Stomach smooth muscle (tissue), 2 donors: ENCODE results near the gene KIF4B.
"Not testable (repeated sequence)": the region's sequence is repeated elsewhere in the genome, so short reads cannot be mapped to it uniquely, and the experiment has no call there.

Source experiments
- H3K27ac ChIP-seq: one replicate; pipeline ENCODE4 v1.7.0; 2013; ENCODE audit warnings: mild to moderate bottlenecking, low read length, inconsistent platforms
- H3K27me3 ChIP-seq, 2 donors: one replicate each; pipeline ENCODE4 v1.7.0; 2013; ENCODE audit warnings: low read length in 2 of 2; ENCODE audit not compliant: insufficient read depth in 2 of 2, control insufficient read depth in 1 of 2
- H3K36me3 ChIP-seq, 2 donors: one replicate each; pipeline ENCODE4 v1.7.0; 2013; ENCODE audit warnings: low read length in 2 of 2; ENCODE audit not compliant: control insufficient read depth in 2 of 2, insufficient read depth in 2 of 2
- H3K4me1 ChIP-seq: one replicate; pipeline ENCODE4 v1.7.0; 2013; ENCODE audit warnings: low read length; ENCODE audit not compliant: control insufficient read depth, insufficient read depth
- H3K4me3 ChIP-seq, 2 donors: one replicate each; pipeline ENCODE4 v1.7.0; 2013; ENCODE audit warnings: low read length in 2 of 2
- H3K9ac ChIP-seq, 2 donors: one replicate each; pipeline ENCODE4 v1.7.0; 2013; ENCODE audit warnings: low read length in 2 of 2, mild to moderate bottlenecking in 1 of 2
- H3K9me3 ChIP-seq, 2 donors: one replicate each; pipeline ENCODE4 v1.7.0; 2013; ENCODE audit warnings: low read length in 2 of 2; ENCODE audit not compliant: control insufficient read depth in 2 of 2
- donor health status: healthy.
- donor health status: Pancreatic carcinoma.

KIF4B gene

DNA sequence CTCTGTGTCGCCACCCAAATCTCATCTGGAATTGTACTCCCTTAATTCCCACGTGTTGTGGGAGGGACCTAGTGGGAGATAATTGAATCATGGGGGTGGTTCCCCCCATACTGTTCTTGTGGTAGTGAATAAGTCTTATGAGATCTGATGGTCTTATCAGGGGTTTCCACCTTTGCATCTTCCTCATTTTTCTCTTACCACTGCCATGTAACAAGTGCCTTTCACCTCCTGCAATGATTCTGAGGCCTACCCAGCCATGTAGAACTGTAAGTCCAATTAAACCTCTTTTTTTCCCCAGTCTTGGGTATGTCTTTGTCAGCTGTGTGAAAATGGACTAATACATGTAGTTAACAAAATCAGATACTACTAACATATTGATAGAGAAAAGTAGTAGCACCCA is 35.3 kb upstream of the KIF4B start:
- not testable (repeated sequence) for H3K27me3 ChIP-seq, H3K4me3 ChIP-seq, H3K36me3 ChIP-seq, H3K27ac ChIP-seq, H3K9ac ChIP-seq, H3K4me1 ChIP-seq, H3K9me3 ChIP-seq

- Histone ChIP-seq H3K9me3 (no peaks in the 10 kb centered on the region), H3K27ac (no peak overlapping the region), H3K36me3 (no peaks in the 10 kb centered on the region), H3K27me3 (no peaks in the 10 kb centered on the region), H3K4me3 (no peak overlapping the region), H3K4me1 (no peaks in the 10 kb centered on the region), H3K9ac (no peak overlapping the region)
These were observed 28.5 kb upstream of the KIF4B start for GRCh38 chr5:154984946-154985516.

- H3K4me3 ChIP-seq, result no peak overlapping the region
- H3K27ac ChIP-seq, result no peak overlapping the region
- no peak overlapping the region for H3K9ac ChIP-seq
- H3K4me1 ChIP-seq, result no peaks in the 10 kb centered on the region
- no peaks in the 10 kb centered on the region for H3K27me3 ChIP-seq
- no peaks in the 10 kb centered on the region for H3K9me3 ChIP-seq
- H3K36me3 ChIP-seq, result no peaks in the 10 kb centered on the region
These were observed 27.4 kb upstream of the KIF4B start for GRCh38 chr5:154986151-154986550.

DNA sequence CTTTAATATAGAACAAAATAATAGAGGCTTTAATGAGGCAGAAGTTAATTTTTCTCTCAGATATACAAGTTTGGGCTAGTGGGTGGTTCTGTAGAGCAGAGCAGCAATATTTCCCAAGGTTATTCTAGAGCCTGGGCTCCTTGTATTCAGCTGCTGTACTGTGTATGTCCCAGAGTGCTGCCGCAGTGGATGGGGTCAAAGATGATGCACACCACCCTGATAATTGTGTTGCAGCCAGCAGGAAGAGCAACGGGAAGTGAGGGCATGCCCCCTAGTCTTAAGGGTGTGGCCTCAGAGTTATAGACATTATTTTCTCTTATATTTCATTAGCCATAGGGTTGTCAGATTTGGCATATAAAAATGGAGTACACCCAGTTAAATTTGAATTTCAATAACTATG is 23.9 kb upstream of the KIF4B start:
- no peak overlapping the region for H3K4me3 ChIP-seq
- no peaks in the 10 kb centered on the region for H3K36me3 ChIP-seq
- no peaks in the 10 kb centered on the region for H3K4me1 ChIP-seq
- H3K27ac ChIP-seq, result no peak overlapping the region
- H3K9ac ChIP-seq, result no peak overlapping the region
- no peaks in the 10 kb centered on the region for H3K9me3 ChIP-seq
- H3K27me3 ChIP-seq, result no peaks in the 10 kb centered on the region

DNA sequence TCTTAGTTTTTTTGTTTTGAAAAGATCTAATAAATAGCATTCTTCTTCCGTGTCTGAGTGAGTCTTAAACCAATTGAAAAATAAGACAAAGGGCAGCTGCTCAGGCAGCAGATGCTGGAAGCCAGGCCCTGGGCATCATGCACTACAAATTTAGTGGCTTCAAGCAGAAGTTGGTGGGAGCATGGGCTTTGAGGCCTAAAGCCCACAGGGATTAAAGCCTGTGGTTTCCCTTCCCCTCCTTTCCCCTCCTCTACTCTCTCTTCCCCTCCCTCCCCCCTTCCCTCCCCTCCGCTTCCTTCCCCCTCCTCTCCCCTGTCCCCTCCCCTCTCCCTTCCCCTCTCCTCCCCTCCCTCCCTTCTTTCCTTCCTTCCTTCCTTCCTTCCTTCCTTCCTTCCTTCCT is 20.1 kb upstream of the KIF4B start:
- no peak overlapping the region for H3K27ac ChIP-seq
- H3K27me3 ChIP-seq, result no peaks in the 10 kb centered on the region
- H3K36me3 ChIP-seq, result no peaks in the 10 kb centered on the region
- no peak overlapping the region for H3K4me3 ChIP-seq
- H3K9ac ChIP-seq, result no peak overlapping the region
- H3K4me1 ChIP-seq, result no peaks in the 10 kb centered on the region
- no peaks in the 10 kb centered on the region for H3K9me3 ChIP-seq

DNA sequence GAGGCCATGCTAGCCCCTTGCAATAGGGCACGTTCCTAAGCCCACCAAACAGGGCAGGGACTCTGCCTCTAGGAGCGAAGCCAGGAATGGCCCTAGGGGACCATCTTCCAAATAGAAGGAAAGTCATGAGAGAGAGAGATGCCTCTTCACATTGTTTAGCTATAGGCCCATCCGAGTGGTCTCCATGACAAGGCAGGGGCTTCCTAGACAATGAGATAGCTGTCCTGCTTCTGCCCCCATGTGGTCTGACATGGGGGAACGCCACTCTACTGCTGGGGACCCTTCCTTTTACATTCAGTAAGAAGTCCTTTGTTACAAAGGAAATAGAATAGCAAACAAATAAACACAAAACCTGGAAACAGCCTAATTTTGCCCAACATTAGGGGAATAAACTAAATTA is 17.9 kb upstream of the KIF4B start:
- H3K4me1 ChIP-seq, result no peaks in the 10 kb centered on the region

GRCh38 chr5:154997746-154998145 is 15.8 kb upstream of the KIF4B start:
- H3K9ac ChIP-seq, result no peak overlapping the region

More for the DNA sequence above, 17.9 kb upstream of the KIF4B start:
- Histone ChIP-seq H3K9me3 (no peaks in the 10 kb centered on the region), H3K4me3 (no peak overlapping the region), H3K36me3 (no peaks in the 10 kb centered on the region), H3K27ac (no peak overlapping the region), H3K9ac (no peak overlapping the region), H3K27me3 (no peaks in the 10 kb centered on the region)

DNA sequence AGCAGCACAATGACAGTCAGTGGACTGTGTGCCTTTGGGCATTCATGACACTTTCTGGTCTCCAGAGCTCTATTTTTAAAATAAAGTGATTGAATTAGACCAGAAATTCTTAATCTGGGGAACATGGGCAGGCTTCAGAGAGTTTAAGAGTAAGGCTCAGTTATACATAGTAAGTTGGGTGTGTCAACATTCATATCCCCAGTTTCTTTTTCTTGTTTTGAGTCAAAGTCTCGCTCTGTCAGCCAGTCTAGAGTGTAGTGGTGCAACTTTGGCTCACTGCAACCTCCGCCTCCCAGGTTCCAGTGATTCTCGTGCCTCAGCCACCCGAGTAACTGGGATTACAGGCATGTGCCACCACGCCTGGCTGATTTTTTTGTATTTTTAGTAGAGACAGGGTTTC is 13.7 kb upstream of the KIF4B start:
- no peaks in the 10 kb centered on the region for H3K27me3 ChIP-seq

More at GRCh38 chr5:154997746-154998145, 15.8 kb upstream of the KIF4B start:
- no peaks in the 10 kb centered on the region for H3K27me3 ChIP-seq
- no peak overlapping the region for H3K27ac ChIP-seq
- H3K36me3 ChIP-seq, result no peaks in the 10 kb centered on the region
- no peak overlapping the region for H3K4me3 ChIP-seq
- H3K9me3 ChIP-seq, result no peaks in the 10 kb centered on the region
- no peaks in the 10 kb centered on the region for H3K4me1 ChIP-seq

GRCh38 chr5:155001523-155001922 is 12.0 kb upstream of the KIF4B start:
- no peaks in the 10 kb centered on the region for H3K4me1 ChIP-seq
- H3K9ac ChIP-seq, result no peak overlapping the region
- no peak overlapping the region for H3K27ac ChIP-seq
- H3K36me3 ChIP-seq, result no peaks in the 10 kb centered on the region
- H3K27me3 ChIP-seq, result no peaks in the 10 kb centered on the region
- H3K4me3 ChIP-seq, result no peak overlapping the region
- no peaks in the 10 kb centered on the region for H3K9me3 ChIP-seq

More for the DNA sequence above, 13.7 kb upstream of the KIF4B start:
- Histone ChIP-seq H3K9ac (no peak overlapping the region), H3K36me3 (no peaks in the 10 kb centered on the region), H3K9me3 (no peaks in the 10 kb centered on the region), H3K4me1 (no peaks in the 10 kb centered on the region), H3K27ac (no peak overlapping the region), H3K4me3 (no peak overlapping the region)

GRCh38 chr5:155002722-155003121 is 10.8 kb upstream of the KIF4B start:
- H3K27ac ChIP-seq, H3K27me3 ChIP-seq, H3K4me1 ChIP-seq, H3K4me3 ChIP-seq, H3K36me3 ChIP-seq, H3K9ac ChIP-seq, H3K9me3 ChIP-seq: not testable (repeated sequence)

DNA sequence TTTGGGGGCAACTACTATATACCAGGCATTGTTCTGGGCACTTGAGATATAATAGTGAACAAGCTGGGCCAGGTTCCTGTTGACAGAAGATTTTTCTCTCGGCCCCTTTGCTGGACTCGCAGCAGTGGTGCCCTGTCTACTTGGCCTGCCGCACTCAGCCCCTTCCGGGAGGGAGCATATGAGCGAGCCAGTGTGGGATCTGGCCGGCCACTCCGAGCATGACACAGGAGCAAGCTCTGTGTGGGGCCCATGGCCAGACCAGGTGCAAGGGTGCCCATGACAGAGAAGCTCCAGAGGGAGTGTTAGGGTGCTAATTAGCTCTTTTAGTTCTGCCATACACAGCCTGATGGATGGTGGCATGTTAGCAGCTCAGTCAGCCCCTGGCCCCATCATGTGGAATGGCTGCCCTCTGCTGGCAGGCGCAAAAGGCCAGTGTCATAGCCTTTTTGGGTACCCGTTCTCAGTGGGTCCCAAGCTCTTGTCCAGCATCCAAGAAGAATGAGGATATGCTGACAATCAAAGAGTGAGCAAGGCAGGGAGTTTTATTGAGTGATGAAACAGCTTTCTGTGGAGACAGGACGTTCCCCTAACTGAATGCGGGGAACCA is 9.3 kb upstream of the KIF4B start:
- H3K27ac ChIP-seq, result no peak overlapping the region
- H3K4me3 ChIP-seq, result no peak overlapping the region
- H3K9ac ChIP-seq, result no peak overlapping the region
- H3K9me3 ChIP-seq, result no peaks in the 10 kb centered on the region
- H3K27me3 ChIP-seq, result no peaks in the 10 kb centered on the region
- no peaks in the 10 kb centered on the region for H3K36me3 ChIP-seq
- H3K4me1 ChIP-seq, result no peaks in the 10 kb centered on the region
